GM12878 (cell line): ENCODE measurements around the gene BRWD1. TPM values are rescaled to one million over a fixed set of nuclear protein-coding genes. Genes with fewer than 3 reads are reported as not detected.

Source experiments
- ATAC-seq: fragments of 200-7000 bp; cut with Tn5 transposase; 3 replicates; pipeline ENCODE4 v1.9.1; 2020; ENCODE audit warnings: mild to moderate bottlenecking, moderate library complexity
- BruUV-seq: library from RNA; stranded (reverse); fragments of 400-500 nt; replicated peaks from 2 replicates; lab custom pipeline; 2021; lab: Mats Ljungman, UMichigan
- CTCF ChIA-PET: fragments of 300-600 bp; sonication (Branson Sonifier 250); formaldehyde crosslinking; extraction: SDS; loops from one replicate; lab custom pipeline; 2021; ENCODE audit warnings: inconsistent platforms; lab: Yijun Ruan, JAX
- POLR2A ChIA-PET: fragments of 350-600 bp; formaldehyde crosslinking; extraction: SDS; loops from one replicate; lab custom pipeline; 2021; ENCODE audit warnings: inconsistent platforms; lab: Charles Lee
- RAD21 ChIA-PET: fragments of 300-600 bp; sonication (Branson Sonifier 250); formaldehyde crosslinking; loops from one replicate; lab custom pipeline; 2023; ENCODE audit warnings: antibody characterized with exemption; ENCODE audit not compliant: unreplicated experiment; lab: Charles Lee
- SMC1A ChIA-PET: fragments of 300-600 bp; sonication (Branson Sonifier 250); formaldehyde crosslinking; loops from one replicate; lab custom pipeline; 2023; ENCODE audit not compliant: unreplicated experiment, uncharacterized antibody; lab: Charles Lee
- DNase-seq: peaks from one replicate; pipeline ENCODE4 v3.0.0-alpha.2; 2011; ENCODE audit warnings: low read depth, low spot score
- FAIRE-seq: peaks from 3 replicates; lab custom pipeline; 2011; peaks lifted over from hg19 to GRCh38; lab: Jason Lieb, UNC
- H2AFZ ChIP-seq: 2 replicates; pipeline ENCODE4 v1.6.0; 2011; ENCODE audit warnings: low read depth, low read length, control low read depth; ENCODE audit not compliant: control insufficient read depth
- H3K27ac ChIP-seq: 2 replicates; pipeline ENCODE4 v1.5.1; 2011; ENCODE audit warnings: control low read depth; ENCODE audit not compliant: control insufficient read depth, insufficient read depth
- H3K27me3 ChIP-seq, 2 experiments: replicated peaks in 1 of 2; 2 replicates each; pipeline versions ENCODE4 v1.6.0 to v1.6.1; 2011; ENCODE audit warnings: low read length in 1 of 2; ENCODE audit not compliant: control insufficient read depth in 2 of 2, insufficient read depth in 2 of 2
- H3K36me3 ChIP-seq, 2 experiments: 2 replicates each; pipeline ENCODE4 v1.5.1; 2011; ENCODE audit warnings: low read length in 1 of 2; ENCODE audit not compliant: control insufficient read depth in 2 of 2, insufficient read depth in 2 of 2
- H3K4me1 ChIP-seq: 2 replicates; pipeline ENCODE4 v1.6.1; 2011; ENCODE audit warnings: mild to moderate bottlenecking, low read length, moderate library complexity, mixed read lengths; ENCODE audit not compliant: control insufficient read depth, insufficient read depth
- H3K4me2 ChIP-seq: 2 replicates; pipeline ENCODE4 v1.6.0; 2011; ENCODE audit warnings: control low read depth; ENCODE audit not compliant: control insufficient read depth, insufficient read depth
- H3K4me3 ChIP-seq: fragments of 200-600 bp; sonication (generic); 2 replicates; pipeline ENCODE4 v1.5.1; 2016
- H3K79me2 ChIP-seq: 2 replicates; pipeline ENCODE4 v1.6.0; 2011; ENCODE audit warnings: low read length; ENCODE audit not compliant: control insufficient read depth, insufficient read depth
- H3K9ac ChIP-seq: 2 replicates; pipeline ENCODE4 v1.8.0; 2011; ENCODE audit warnings: low read length, control low read depth, mixed read lengths; ENCODE audit not compliant: control insufficient read depth, insufficient read depth
- H3K9me3 ChIP-seq: replicated peaks from 3 replicates; pipeline ENCODE4 v1.5.1; 2011; ENCODE audit warnings: mild to moderate bottlenecking, low read length; ENCODE audit not compliant: control insufficient read depth, insufficient read depth
- H4K20me1 ChIP-seq: 2 replicates; pipeline ENCODE4 v1.6.0; 2011; ENCODE audit not compliant: control insufficient read depth, insufficient read depth
- CBFB ChIP-seq: IDR thresholded peaks from 2 replicates; pipeline ENCODE4 v1.6.1; 2016; ENCODE audit warnings: antibody characterized with exemption, low read depth
- DPF2 ChIP-seq: fragments of 450-650 bp; IDR thresholded peaks from 2 replicates; pipeline ENCODE4 v1.6.1; 2017; ENCODE audit warnings: mild to moderate bottlenecking
- EED ChIP-seq: sonication (generic); IDR thresholded peaks from 2 replicates; pipeline ENCODE4 v1.6.1; 2016; ENCODE audit warnings: antibody characterized with exemption, low read depth
- EGR1 ChIP-seq, 2 experiments: IDR thresholded peaks; 1 replicate in 1 of 2; 2 replicates in 1 of 2; pipeline ENCODE4 v1.6.1; 2011 to 2012; ENCODE audit warnings: low read depth in 2 of 2, low read length in 2 of 2, borderline replicate concordance in 1 of 2, mild to moderate bottlenecking in 1 of 2, moderate library complexity in 1 of 2
- ESRRA ChIP-seq: IDR thresholded peaks from 2 replicates; pipeline ENCODE4 v1.6.1; 2012; ENCODE audit warnings: mild to moderate bottlenecking, low read length, improper control_type of control experiment
- EZH2 ChIP-seq: IDR thresholded peaks from 2 replicates; pipeline ENCODE4 v1.6.1; 2012; ENCODE audit warnings: low read depth, mild to moderate bottlenecking, control low read depth, inconsistent platforms, low read length, borderline replicate concordance; ENCODE audit not compliant: control insufficient read depth
- HDAC6 ChIP-seq: fragments of 200-600 bp; sonication (generic); IDR thresholded peaks from one replicate; pipeline ENCODE4 v1.8.0; 2017; ENCODE audit warnings: antibody characterized with exemption; ENCODE audit not compliant: unreplicated experiment
- KDM1A ChIP-seq: fragments of 200-600 bp; sonication (generic); IDR thresholded peaks from 2 replicates; pipeline ENCODE4 v1.6.1; 2016; ENCODE audit warnings: borderline replicate concordance
- NR2C1 ChIP-seq: fragments of 450-650 bp; IDR thresholded peaks from 2 replicates; pipeline ENCODE4 v1.6.1; 2017; ENCODE audit warnings: antibody characterized with exemption, mild to moderate bottlenecking, moderate library complexity
- PML ChIP-seq: IDR thresholded peaks from 2 replicates; pipeline ENCODE4 v1.6.1; 2012; ENCODE audit warnings: low read length, inconsistent platforms
- POLR2AphosphoS2 ChIP-seq: IDR thresholded peaks from 2 replicates; pipeline ENCODE4 v1.6.1; 2011; ENCODE audit warnings: low read depth, mild to moderate bottlenecking, low read length, improper control_type of control experiment, moderate library complexity
- RELA ChIP-seq: fragments of 450-650 bp; IDR thresholded peaks from 2 replicates; pipeline ENCODE4 v1.8.0; 2014; ENCODE audit warnings: borderline replicate concordance; ENCODE audit not compliant: partially characterized antibody
- WRNIP1 ChIP-seq: IDR thresholded peaks from 2 replicates; pipeline ENCODE4 v1.6.1; 2011; ENCODE audit warnings: low read depth, low read length, improper control_type of control experiment, borderline replicate concordance
- YY1 ChIP-seq: IDR thresholded peaks from 2 replicates; pipeline ENCODE4 v1.6.1; 2011; ENCODE audit warnings: low read depth, mild to moderate bottlenecking, low read length
- ZNF217 ChIP-seq: fragments of 450-650 bp; IDR thresholded peaks from 2 replicates; pipeline ENCODE4 v1.6.1; 2017; ENCODE audit warnings: antibody characterized with exemption, mild to moderate bottlenecking
- WGBS: methylation state at CpG from one replicate; pipeline ENCODE4 v1.1.6; 2016; ENCODE audit warnings: low lambda C conversion rate; ENCODE audit not compliant: insufficient replicate concordance, insufficient coverage; ENCODE audit errors: missing lambda C conversion rate; 5-methylcytosine and 5-hydroxymethylcytosine counted together
- in situ Hi-C: fragments of 300-500 bp; cut with MboI; formaldehyde crosslinking; loops from 9 replicates; pipeline ENCODE4 v1.14.3; 2018; ENCODE audit warnings: mixed read lengths
- intact Hi-C: fragments of 100-400 bp; cut with micrococcal nuclease; formaldehyde crosslinking; loops from one replicate; pipeline ENCODE4 v1.14.2; 2022; ENCODE audit not compliant: unreplicated experiment
- polyA plus RNA-seq, 11 experiments: library from polyadenylated mRNA; depleted of rRNA in 4 of 11; unstranded in 6 of 11; stranded (reverse) in 5 of 11; fragments of >200 nt; fragmentation: Nextera tagmentation in 4 of 11; fragmentation: Illumina TruSeq in 1 of 11; extraction: Ambion mirVana in 4 of 11; extraction: Trizol in 1 of 11; gene quantifications; 1 replicate in 1 of 11; 2 replicates in 10 of 11; pipeline versions ENCODE4 v1.2.1 to v1.2.3, GENCODE V29; 2011 to 2016; ENCODE audit warnings: inconsistent platforms in 2 of 11, missing spikeins in 2 of 11, low read depth in 1 of 11
- total RNA-seq, 4 experiments: library from RNA; depleted of rRNA in 3 of 4; stranded (reverse); fragments of >200 nt in 3 of 4; fragmentation: Illumina TruSeq in 1 of 4; extraction: Trizol in 1 of 4; gene quantifications; 2 replicates each; pipeline versions ENCODE4 v1.2.1 to v1.2.3, GENCODE V29; 2013 to 2021

Gene BRWD1
- total and polyA plus RNA-seq, 10 of the 15 experiments (the other 5 are each of a cell fraction or from before 2014, with no cell fraction given): 3.1 to 19.0 (median 13.5) TPM

- TF ChIP-seq ESRRA (0 out of 2 replicates have a peak, but pooled peaks have one; percentile 10), WRNIP1 (no peak), DPF2 (peak; percentile 97), KDM1A (no peak)
Observed at GRCh38 chr21:39313571-39314142, at the start of gene BRWD1 (continued).

- POLR2A ChIA-PET: interaction anchor here (1.4 kb wide), 1 partner anchor 10 kb away, joined by 4 read pairs; no protein-coding TSS in a partner anchor
- Histone ChIP-seq H3K9me3 (no peaks in the 10 kb centered on the region), H3K36me3 (no peaks in the 10 kb centered on the region), H3K79me2 (no peaks in the 10 kb centered on the region), H3K27ac (no peak overlapping the region), H3K4me3 (no peak overlapping the region), H3K4me1 (no peaks in the 10 kb centered on the region), H3K9ac (no peak overlapping the region), H4K20me1 (no peaks in the 10 kb centered on the region), H2AFZ (no peak overlapping the region), H3K27me3 (no peaks in the 10 kb centered on the region), H3K4me2 (no peak overlapping the region)
- ATAC-seq (no peak), FAIRE-seq (no peak), DNase-seq (no peak)
- 76% methylated on average over 3 of the region's 3 CpGs for WGBS
- RAD21 ChIA-PET: no interaction called here
- CTCF ChIA-PET: no interaction called here
- TF ChIP-seq YY1 (no peak), EGR1 (IDR thresholded peaks at IDR 0.05; ENCODE audit: borderline replicate concordance in 1 of 2, low read depth in 2 of 2, low read length in 2 of 2) (no peak), POLR2AphosphoS2 (no peak), HDAC6 (no peak), PML (no peak), CBFB (no peak), EED (no peak), RELA (no peak), NR2C1 (no peak), ZNF217 (no peak), EZH2 (no peak)
- in situ Hi-C loops: no loop called here
- no TSS peak for BruUV-seq
- SMC1A ChIA-PET: no interaction called here
- intact Hi-C loops: no loop called here
Observed at GRCh38 chr21:39362733-39363132, 49.3 kb upstream of the BRWD1 start.
